GM19372 (cell line): Measurements from ENCODE around the gene HS3ST3A1.

Experiments
- ATAC-seq: cut with Tn5 transposase; IDR thresholded peaks from one replicate; pipeline ENCODE4 v1.9.1; 2021; ENCODE audit warnings: mild to moderate bottlenecking, low read depth, moderate library complexity; ENCODE audit not compliant: unreplicated experiment

Gene HS3ST3A1

DNA sequence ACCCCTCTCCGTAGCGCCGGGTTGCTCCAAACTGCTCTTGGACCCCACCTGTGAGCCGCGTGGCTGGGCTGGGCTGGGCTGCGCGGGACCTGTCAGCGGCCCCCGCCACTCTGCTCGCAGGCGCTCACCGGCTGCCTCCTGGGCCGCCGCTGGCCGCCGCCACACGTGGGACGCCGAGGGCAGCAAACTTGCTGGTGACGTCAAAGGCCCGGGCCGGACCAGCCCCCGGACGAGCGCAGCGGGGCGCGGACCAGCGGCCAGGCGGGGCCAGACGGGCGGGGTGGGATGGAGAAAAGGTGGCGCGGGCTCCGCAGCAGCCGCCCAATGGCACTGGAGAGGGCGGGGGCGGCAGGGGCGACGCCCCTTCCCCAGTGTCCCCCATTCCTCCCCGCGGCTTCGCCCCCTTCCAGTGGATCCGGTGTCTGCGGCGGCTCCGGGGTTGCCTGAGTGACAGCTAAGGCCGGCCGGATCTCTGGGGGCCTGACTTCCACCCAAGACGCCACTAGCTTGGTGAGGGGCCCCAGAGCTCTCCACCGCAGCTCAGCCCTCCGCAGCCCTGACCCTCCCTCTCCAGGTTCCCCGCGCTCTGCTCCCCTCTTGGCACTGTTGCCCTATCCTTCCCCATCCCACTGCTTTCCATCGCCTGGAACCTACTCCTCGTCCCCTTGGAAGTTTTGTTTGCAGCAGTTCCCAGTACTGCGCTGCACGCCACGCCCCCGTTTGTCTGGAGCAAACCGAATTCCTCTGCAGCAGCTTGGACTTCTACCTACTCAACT lies at the start of gene HS3ST3A1:
Gene HS3ST3A1, minus strand, starts transcription at position 154 of the 776 bp plus-strand sequence. CDS start 800 bp downstream, outside the sequence.
- no peak for ATAC-seq

DNA sequence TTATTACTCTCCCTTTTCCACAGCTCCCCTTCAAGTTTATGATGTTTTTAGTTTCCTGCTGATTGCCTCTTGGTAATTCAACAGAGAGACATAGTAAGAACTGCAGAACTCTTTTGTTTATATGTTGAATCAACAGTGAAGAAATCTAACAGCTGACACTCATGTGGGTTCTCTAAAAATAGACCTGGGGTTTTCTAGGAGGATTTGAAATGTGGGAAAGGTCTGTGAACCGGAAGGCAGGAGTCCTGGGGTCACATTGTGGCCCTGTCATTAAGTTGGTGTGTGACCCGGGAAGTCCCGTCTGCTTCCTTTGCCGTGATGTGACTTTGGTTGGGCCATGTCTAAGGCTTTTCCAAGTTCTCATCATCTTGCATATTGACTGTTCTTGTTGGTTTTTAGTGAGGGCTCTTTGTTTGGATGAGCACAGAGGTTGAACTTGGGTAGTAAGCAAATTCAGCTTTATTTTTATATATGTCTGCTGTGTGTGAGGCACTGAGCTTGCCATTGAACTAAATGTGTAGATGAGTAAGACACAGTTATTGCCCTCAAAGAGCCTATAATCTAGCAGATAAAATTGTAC lies 48.5 kb upstream of the HS3ST3A1 start:
- ATAC-seq = no peak

DNA sequence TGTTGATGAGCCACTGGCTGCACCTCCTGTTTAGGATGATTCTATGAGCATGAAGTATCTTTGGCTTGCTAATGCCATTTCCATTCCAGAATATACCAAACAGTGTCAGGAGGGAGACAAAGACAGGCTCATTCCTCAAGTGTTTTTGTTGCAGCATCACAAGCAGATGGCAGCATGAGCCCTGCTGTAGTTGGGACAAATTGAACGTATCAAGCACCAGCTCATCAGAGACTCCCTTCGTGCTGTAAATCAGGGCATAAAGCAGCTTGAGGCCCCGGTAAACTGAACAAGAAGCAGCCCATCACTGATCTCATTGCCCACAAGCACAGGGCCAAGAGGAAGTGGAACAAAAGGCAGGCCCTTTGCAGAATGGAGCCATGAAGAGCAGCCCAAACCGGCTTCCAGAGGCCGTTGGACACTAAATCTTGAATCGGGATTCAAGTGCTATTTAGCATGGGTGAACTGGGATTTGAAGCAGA lies 45.9 kb upstream of the HS3ST3A1 start:
- ATAC-seq = no peak

DNA sequence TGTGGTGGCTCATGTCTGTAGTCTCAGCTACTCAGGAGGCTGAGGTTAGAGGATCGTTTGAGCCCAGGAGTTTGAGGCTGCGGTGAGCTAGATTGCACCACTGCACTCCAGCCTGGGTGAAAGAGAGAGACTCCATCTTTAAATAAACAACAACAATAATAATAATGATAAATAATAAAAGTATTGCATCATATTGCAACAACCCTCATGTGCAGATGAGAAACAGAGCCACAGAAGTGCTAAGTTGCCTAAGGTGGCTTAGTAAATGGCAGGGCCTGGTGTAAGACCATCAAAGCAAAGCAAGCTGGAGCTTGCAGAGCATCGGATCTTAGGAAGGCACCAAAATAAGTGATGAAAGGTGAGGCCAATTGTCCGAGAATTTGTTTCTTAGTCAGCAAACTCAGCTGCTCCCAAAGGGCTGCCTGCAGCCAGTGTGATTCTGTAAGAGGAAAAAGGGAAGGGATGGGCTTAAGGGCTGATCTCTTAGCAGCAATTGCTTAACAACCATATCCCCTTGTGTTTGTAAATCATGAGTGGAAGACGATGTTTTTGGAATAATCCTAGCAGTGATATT lies 45.3 kb upstream of the HS3ST3A1 start:
- no peak for ATAC-seq

DNA sequence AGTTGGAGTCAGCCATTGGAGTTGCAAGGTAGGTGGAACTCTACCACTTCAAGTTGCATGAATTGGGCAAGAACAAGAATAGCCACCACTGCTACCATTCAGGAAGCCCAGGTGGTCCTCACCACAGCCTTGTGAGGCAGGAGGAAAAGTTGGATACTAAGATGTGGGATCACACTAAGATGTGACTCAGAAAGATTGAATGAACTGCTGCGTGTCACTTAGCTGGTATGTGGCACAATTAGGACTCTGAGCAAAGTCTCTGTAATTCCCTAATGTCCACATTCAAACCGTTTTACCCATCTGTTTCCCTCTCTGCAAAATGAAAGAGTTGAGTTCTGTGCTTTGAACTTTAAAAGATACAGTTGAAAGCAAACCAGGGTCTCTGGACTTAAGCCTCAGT lies 44.7 kb upstream of the HS3ST3A1 start:
- ATAC-seq = no peak

DNA sequence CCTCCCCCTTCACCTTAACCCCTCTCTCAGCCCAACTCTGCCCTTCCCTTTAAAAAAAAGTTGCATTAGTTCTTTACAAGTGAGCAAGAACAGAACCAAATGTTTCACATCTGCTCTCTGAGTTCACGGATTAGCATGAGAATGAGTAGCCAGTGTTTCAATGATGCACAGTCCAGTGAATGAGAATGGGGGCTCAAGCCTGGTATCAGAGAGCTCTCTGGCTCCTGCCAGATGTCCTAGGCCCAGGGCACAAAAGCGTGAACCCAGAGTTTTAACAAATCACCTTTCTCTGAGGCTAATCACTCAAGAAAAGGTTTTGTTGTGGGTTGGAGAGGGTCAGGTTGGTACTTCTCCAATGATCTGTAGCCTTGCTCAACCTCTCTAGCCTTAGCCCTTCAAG lies 41.5 kb upstream of the HS3ST3A1 start:
- ATAC-seq = no peak

DNA sequence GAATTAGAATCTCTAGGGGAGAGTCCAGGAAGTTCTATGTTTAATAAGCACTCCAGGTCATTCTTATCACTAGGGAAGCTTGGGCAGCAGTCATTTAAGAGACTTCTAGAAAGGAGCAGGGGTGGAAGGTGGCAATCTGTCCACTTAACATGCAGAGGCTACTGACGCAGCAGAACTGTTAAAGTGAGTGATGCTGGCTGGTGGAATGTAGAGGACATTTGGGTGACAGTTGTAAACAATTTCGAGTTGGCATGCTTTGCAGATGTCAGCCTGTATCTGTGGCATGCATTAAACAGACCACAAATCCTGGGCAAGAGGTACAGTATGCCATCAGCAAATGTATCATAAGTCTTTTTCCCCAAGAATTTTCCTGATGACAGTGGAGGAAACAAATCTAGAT lies 40.5 kb upstream of the HS3ST3A1 start:
- ATAC-seq = no peak

DNA sequence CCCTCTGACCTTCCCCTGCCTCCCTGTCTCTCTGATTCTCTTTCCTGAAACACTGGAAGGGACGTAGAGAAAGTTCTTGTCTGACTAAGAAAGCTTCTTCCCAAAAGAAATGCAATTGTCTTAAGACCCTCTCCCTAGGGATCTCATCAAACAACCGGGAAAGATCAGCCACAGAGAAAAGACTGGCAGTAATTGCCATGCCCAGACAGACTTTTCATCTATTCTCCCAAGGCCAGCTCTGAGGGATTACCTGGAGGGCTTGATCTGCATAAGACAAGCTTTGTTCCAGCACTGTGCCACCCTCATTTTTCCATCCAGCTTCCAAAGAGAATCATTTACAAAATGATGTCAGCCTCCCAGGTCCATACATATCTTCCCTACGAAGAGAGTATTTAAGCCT lies 38.8 kb upstream of the HS3ST3A1 start:
- ATAC-seq = no peak

DNA sequence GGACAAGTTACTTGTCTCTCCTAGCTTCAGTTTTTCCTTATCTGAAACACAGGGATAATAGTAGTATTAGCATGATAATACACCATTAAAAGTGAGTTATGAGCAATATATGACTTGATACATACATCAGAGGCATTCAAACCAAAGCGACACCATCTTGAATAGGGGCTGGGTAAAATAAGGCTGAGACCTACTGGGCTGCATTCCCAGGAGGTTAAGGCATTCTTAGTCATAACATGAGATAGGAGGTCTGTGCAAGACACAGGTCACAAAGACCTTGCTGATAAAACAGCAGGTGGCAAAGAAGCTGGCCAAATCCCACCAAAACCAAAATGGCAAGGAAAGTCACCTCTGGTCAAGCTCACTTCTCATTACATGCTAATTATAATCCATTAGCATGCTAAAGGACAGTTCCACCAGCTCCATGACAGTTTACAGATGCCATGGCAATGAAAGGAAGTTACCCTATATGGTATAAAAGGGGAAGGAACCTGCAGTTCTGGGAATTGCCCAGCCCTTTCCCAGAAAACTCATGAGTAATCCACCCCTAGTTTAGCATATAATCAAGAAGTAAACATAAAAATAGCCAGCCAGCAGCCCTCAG lies 37.2 kb upstream of the HS3ST3A1 start:
- ATAC-seq = no peak

DNA sequence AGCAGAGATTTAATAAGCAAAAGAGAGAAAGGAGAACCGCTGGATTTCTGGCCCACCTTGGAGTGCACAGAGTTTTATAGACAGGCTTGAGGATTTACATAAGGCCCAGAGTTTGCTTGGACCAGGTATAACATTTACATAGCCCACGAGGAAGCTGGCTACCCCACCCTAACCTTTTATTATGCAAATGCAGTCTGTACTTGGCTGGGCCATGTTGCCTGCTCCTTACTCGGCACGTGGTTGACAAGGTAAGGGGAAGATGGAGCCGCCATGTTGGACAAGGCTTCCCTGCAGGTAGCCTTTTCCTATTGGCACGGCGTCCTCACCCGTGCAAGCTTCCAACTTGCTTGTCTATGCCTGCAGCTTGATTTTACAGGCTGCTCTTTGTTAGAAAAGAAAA lies 35.2 kb upstream of the HS3ST3A1 start:
- ATAC-seq = no peak

DNA sequence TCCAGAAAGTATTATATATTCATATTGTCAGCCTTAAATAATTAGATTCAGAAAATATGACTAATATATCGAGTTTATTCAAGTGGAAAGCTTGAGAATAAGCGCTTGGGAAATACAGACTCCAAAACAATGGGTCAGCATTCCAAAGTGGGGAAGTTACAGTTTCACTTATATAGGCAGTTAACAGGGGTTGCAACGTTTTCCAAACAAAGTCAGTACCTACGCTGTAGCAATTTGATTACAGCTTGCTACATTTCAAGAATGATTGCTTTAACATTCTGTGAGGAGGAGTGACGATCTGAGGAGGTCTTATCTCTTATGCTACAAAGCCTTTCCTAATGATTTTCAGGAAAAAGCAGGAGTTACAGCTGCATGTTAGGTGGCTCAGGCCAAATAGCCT lies 34.2 kb upstream of the HS3ST3A1 start:
- no peak for ATAC-seq

DNA sequence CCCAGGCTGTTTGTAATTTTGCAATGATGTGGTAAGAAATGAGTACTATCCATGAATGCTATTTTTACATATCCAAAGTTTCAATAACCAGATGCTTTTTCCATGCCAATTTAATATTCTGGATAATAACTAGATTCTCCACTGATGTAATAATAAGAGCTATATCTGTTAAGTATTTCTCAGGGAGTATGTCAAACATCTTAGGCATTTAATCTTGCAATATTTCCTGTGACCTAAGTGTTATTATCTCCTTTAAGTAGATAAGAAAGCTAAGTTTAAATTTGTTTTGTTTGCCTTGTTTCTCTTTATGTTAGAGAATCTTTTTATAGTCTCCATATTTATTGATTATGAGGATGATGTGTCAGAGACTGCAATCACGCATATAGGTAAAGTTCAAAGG lies 32.3 kb upstream of the HS3ST3A1 start:
- no peak for ATAC-seq

DNA sequence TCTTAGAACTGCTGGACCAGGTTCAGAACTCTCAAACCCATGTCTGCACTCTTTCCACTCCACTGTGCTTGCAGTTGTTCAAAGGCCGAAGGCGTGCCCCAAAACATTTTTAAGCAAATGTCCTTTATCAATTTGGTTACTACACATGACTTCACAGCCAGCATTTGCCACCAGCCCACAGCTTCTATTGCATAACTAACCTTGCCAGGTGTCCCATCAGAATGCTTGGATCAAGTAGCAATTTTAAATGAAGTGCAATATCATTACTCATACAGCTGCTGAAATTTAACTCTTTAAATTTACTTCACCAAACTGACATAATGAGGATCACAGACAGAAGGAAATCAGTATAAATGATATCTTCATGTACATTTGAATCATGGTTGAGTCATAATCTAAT lies 29.8 kb upstream of the HS3ST3A1 start:
- no peak for ATAC-seq

DNA sequence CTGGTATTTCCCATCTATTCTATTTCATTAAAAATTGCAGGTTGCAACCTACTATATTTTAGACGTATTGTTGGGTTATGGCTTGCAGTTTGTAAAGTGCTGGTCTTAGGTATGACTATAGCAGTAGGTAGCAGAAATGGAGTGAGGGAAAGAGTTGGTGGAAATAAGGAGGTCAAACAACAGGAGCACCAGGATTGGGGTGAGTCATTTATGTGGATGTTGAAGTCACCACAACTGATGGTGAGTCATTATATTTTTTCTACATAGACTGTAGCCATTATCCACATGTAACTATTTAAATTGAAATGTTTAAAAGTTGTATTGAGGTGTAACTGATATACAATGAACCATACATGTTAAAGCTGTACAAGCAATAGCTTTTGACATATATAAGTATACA lies 25.0 kb upstream of the HS3ST3A1 start:
- no peak for ATAC-seq

DNA sequence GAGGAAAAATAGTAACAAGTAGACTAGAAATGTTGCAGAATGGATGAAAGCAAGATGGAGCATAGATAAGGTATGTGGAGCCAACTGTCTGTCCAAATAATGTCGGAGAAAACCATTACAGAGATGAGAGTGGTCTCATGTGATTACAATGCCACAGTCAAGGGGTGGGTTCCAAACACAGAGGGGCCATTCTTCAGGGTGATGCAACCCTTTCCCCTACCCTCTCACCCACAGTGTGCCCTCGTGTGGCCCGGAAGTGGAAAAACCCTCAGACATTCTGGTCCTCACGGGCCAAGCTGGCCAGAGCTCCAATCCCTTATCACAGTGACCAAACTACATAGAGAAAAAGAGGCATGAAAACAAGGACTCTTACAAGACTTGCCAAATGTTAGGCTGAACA lies 17.7 kb upstream of the HS3ST3A1 start:
- ATAC-seq = no peak

DNA sequence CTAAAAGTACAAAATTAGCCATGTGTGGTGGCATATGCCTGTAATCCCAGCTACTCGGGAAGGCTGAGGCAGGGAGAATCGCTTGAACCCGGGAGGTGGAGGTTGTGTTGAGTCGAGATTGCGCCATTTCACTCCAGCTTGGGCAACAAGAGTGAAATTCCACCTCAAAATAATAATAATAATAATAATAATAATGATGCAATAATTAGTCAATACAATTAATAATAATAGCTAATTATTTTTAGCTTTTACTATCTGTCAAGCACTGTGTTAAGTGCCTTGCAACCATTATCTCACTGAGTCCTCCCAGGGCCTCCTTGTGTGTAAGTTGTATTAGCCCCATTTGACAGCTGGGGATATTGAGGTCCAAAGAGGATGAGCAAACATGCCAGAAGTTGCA lies 14.3 kb upstream of the HS3ST3A1 start:
- ATAC-seq = no peak

DNA sequence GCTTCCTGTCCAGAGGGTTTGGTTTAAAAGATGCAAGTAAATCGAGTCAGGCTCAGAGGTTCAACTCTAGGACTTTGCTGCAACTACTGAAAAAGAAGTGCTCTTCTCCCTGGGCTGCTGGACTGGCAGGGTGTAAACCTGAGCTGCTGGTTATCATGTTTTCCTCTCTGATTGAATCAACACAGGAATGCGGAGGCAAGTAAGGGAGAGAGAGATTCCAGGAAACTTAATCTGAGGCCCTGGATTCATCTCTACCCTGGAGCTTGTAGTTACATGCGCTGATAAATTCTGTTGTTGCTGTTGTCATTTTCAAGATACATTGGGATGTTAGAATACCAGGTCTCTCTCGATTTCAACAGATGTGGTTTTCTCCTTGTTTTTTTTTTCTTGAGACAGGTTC lies 8.2 kb upstream of the HS3ST3A1 start:
- ATAC-seq = no peak

DNA sequence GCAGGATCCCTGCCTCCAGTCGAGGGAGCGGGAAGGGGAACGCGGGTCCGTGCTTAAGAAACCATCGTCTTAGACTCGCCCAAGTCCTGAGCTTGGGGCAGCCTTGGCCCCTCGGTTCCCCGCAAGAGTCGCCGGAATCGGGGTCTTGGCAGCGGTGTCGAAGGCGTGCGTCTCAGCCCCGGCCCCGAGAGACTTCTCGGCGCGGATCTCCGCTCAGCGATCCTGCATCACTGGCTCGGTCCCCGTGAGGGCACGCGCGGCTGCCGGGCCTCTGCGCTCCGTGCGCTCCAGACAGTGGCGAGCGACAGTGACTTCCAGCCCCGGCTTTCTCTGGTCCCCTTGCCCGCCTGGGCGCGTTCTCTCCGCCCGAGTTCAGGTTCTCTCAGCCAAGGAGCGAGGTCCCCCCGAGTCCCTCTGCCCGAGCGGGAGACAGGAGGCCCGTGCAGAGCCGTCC lies 380 bp downstream of the HS3ST3A1 start:
- ATAC-seq = no peak

DNA sequence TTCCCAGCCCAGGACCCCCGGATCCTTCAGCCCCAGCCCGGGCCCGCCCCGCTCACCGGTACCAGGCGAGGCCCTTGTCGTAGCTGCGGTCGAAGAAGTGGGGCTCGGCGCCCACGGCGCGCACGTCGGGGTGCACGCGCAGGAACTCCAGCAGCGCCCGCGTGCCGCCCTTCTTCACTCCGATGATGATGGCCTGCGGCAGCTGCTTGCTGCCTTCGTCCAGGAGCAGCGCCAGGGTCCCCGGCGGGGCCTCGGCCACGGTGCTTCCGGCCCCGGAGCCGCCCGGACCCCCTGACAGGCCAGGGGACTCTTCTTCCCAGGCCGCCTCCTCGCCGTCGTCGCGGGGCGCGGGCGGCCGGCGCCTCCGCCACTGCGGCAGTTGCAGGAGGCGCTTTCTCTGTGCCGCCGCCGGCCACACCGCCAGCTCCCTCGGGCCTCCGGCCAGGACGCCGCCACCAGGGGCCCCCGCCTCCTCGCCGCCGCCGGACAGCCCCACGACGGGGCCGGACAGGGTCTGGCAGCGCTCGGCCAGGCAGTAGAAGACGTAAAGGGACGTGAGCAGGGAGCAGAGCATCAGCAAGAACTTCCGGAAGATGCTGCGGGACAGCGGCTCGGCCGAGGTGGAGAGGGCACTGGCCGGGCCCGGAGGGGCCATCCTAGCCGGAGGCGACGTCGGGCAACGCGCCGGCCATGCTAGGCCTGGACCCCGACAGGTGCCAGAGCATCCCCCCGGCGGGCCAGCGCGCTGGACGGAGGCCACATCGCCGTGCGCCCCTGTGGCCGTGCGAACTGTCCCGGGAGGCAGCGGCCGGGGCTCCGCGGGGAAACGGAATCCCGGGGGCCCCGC lies 1.0 kb downstream of the HS3ST3A1 start:
- ATAC-seq = no peak

DNA sequence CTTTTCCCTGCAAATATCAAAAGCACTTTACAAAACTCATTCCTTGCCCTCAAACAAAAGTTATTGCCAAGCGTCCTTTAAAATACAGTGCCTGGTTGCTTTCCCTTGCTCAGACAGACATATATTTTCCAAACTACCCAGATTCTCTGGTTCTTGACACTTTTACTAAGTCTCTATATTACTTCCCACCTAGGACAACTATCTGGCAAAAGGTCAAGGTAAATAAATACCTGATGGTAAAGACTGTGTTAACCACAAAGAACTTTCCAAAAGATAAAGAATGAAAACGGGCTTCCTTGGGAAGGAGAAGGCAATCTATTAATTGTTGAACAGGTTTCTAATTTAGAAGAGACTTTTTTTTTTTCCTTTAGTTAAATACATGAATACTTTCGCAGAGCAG lies 1.9 kb downstream of the HS3ST3A1 start:
- ATAC-seq = no peak

DNA sequence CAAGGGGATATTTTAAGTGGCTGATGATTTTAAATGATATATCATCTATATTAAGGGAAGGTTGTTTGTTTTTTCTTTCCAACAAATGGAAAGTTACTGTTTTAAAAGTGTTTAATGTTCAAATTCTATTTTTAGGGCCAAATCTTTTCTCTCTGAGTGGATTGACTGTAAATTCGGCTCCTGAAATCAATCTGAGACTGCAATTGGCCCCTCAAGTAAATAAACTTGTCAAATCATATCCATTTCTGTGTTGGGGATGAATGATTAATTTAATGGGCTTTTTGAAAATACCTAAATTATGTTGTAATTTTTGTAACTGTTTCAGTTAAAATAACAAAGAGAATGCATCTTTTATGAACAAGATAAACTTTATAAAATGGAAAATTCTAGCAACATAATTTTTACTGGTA lies 2.6 kb downstream of the HS3ST3A1 start:
- ATAC-seq = no peak
